NCI-H460 (cell line): Measurements from ENCODE around the gene PRKAB2. TPM values are rescaled to one million over a fixed set of nuclear protein-coding genes. Genes with fewer than 3 reads are reported as not detected.
"Not testable (repeated sequence)": the region's sequence is repeated elsewhere in the genome, so short reads cannot be mapped to it uniquely, and the experiment has no call there.

Experiments
- DNase-seq: peaks from one replicate; pipeline ENCODE4 v3.0.0-alpha.2; 2016; ENCODE audit warnings: low read depth; ENCODE audit errors: extremely low read depth
- total RNA-seq: library from RNA; depleted of rRNA; stranded (reverse); fragments of >200 nt; shearing (Covaris generic); gene quantifications from 2 replicates; pipeline ENCODE4 v1.2.3, GENCODE V29; 2014; rRNA removed

Gene PRKAB2
- total RNA-seq, 1 experiment from 2014 or later: 51.6 TPM

GRCh38 chr1:147111381-147112130 is 60.7 kb downstream of the PRKAB2 start:
- DNase-seq: no peak

- DNase-seq: no peak
Measured at GRCh38 chr1:147110872-147111271, 61.4 kb downstream of the PRKAB2 start.

GRCh38 chr1:147110434-147110833 is 61.8 kb downstream of the PRKAB2 start:
- no peak for DNase-seq

- DNase-seq: no peak
Measured at GRCh38 chr1:147109762-147110161, 62.5 kb downstream of the PRKAB2 start.

GRCh38 chr1:147109041-147109440 is 63.2 kb downstream of the PRKAB2 start:
- no peak for DNase-seq

- DNase-seq: not testable (repeated sequence)
Measured at GRCh38 chr1:147106407-147106881, 65.8 kb downstream of the PRKAB2 start.

- no peak for DNase-seq
Measured at GRCh38 chr1:147105909-147106308, 66.4 kb downstream of the PRKAB2 start.

Other genes with a start within 250 kb of the PRKAB2 start
- 5.5 and 6.4 TPM in 2 replicates for gene NBPF12, start 234.1 kb downstream of the PRKAB2 start, total RNA-seq
- 0.07 TPM in 1 of 2 replicates, not detected in the other for gene FMO5, start 52.9 kb upstream of the PRKAB2 start, total RNA-seq
- gene CHD1L, start 70.2 kb upstream of the PRKAB2 start, total RNA-seq: 74.1 and 83.3 TPM in 2 replicates